Umbilical cord (tissue), 2 donors: ENCODE results near the gene BTBD9. TPM values are rescaled to one million over a fixed set of nuclear protein-coding genes. Genes with fewer than 3 reads are reported as not detected.
A peak's percentile ranks its signal among the peaks of the same experiment; 100 is the strongest.

ENCODE experiments used
- DNase-seq: peaks from one replicate; pipeline ENCODE4 v3.0.0-alpha.2; 2015; ENCODE audit warnings: low spot score
- total RNA-seq: library from RNA; depleted of rRNA; stranded (reverse); fragments of >200 nt; gene quantifications from one replicate; pipeline ENCODE4 v1.2.3, GENCODE V29; 2014; ENCODE audit warnings: low replicate concordance; ENCODE audit not compliant: insufficient read depth

The BTBD9 gene
- total RNA-seq, 1 donor from 2014 or later = 7.0 TPM

DNA sequence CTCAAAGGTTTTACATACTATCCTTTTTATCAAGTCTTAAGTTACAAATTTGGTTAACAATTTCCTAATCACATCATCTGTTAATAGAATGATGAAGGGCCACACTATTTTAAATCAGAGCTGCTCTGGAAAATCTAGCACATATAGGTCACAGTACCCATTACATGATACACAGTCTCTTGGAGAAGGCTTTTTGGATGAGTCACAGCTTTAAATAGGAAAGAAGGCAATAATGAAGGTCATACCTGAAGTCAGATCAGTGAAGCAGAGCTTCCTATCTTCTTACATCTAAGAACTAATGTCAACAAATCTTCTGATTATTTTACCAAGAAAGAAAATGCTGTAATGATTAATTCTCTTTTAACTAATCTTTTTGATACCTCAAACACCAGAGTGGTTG is 248.5 kb downstream of the BTBD9 start:
- DNase-seq = no peak

DNA sequence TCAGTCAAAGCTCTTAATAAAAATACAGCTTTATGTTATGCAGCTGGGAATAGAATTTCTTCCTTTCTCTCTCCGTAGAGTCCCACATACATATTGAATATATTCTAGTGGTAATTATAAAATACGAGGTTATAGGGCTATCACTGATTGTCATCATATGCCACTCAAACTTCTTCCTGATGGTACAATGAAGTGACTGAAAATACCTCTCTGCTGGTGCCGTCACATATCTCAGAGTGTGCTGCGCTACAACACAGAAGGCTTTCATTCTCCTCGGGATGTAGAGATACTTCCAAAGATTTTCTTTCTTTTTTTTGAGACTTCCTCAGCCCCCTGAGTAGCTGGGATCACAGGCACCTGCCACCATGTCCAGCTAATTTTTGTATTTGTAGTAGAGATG is 249.9 kb downstream of the BTBD9 start:
- no peak for DNase-seq

DNA sequence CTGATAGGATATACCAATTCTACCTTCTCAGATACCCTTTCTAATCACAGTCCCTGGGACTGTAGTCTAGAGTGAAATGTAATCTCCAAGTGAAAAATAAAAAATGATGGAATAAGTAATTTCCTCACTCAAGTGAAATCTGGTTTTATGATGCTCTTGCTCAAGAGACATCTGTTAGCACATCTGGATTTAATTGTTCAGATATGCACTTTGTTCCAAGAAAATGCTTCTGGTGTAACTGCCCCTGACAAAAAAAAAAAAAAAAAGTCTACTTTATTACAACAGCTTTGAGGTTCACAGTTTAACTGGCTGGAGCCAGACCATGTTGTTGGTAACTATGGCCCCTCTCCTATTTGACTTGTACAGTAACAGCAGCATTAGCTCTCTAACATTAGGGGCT is 251.8 kb downstream of the BTBD9 start:
- peak; percentile 88 for DNase-seq

- DNase-seq = no peak
These were observed 252.3 kb downstream of the BTBD9 start for GRCh38 chr6:38387461-38387860.

DNA sequence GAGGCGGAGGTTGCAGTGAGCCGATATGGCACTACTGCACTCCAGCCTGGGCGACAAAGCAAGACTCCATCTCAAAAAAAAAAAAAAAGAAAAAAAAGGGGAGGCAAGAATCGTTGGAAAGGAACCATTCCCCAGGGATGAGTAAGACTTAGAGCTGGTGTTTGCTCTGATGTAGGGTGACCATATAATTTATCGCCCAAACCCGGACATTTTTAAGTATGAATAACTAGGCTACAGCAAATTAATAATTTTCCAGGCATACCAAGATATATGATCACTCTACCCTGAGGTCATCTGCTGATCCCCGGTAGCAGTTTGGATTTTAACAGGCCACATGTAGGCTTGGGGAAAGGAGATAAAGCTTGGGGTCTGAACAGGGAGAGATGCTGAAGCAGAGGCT is 260.9 kb downstream of the BTBD9 start:
- peak; percentile 58 for DNase-seq

DNA sequence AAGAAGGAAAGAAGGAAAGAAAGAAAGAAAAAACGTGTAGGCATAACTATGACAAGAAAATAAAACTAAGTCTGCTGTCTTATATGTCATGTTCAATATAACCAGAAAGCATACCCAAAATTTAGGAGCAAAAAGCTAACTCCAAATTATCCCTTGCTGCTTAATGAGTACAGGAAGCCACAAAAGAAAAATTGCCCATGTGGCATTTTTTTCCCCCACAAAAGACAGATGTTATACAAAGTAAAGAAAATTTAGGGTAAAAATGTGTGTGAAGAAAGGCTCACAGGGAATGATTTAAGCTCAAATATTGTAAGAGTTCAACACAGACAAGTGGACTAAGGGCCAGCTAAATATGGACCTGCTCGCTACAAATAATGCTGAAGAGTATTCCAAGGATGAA is 263.8 kb downstream of the BTBD9 start:
- DNase-seq = no peak

- DNase-seq = no peak
These were observed 264.4 kb downstream of the BTBD9 start for GRCh38 chr6:38375341-38375740.

GRCh38 chr6:38371881-38372280 is 267.8 kb downstream of the BTBD9 start:
- DNase-seq = no peak

DNA sequence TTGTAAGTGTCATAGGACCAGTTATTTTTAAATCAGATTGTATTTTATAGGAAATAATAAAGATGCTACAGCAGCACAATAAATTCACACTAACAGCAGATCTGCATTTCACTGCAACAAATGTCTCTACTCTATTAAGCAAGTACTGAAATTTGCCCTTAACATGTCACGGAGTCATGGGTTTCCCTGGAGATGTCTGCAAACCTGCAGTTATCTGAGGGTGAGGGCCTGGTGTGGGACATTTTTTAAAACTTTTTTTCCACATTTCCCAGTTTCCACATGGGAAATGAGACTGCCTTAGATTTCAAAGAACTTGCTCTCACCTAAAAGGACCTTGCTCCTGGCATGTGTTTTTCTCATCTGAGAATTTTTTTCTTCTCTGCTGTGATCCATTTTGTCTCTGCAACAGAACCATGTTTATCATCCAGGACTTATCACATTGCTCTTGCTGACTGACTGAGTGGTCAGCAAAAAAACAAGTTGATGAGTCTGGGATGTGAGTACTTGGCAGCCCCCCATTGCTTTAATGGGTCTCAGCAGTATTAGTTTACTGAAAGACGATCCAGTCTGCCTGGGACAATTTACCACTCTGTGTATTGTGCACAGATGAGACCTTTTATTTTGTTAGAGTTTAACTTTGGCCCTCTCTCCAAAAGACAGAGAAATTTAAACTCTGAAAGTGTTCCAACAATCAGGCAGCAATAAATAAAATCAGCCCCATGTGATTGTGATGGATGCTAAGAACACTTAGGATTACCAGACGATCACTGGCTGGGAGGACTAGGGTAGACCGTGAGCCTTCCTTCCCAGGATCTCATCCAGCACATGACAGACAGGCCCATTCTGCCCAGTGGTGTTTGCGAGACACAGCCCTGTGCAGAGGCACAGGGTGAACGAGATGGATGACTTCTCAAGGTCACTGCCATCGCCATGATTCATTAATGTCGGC is 268.8 kb downstream of the BTBD9 start:
- DNase-seq = no peak

DNA sequence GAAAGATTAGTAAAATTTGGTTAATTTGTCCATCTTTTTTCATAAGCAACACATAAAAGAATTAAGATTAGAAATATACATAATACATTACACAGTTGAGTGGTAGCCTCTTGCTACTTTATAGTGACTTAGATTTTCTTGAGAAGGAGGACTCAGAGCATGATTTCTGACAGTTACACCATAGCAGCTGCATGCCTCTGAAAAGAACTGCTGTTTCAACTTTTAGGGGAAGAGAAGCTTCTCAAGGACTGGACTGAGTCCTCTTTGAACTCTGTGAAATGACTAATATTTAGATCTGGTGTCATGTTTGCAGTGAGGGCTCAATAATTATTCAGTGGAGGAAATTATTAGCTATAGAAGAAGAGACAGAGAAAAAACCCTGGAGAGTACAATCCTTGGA is 272.5 kb downstream of the BTBD9 start:
- no peak for DNase-seq

GRCh38 chr6:38366234-38366633 is 273.5 kb downstream of the BTBD9 start:
- no peak for DNase-seq

GRCh38 chr6:38364775-38365174 is 275.0 kb downstream of the BTBD9 start:
- DNase-seq = no peak

DNA sequence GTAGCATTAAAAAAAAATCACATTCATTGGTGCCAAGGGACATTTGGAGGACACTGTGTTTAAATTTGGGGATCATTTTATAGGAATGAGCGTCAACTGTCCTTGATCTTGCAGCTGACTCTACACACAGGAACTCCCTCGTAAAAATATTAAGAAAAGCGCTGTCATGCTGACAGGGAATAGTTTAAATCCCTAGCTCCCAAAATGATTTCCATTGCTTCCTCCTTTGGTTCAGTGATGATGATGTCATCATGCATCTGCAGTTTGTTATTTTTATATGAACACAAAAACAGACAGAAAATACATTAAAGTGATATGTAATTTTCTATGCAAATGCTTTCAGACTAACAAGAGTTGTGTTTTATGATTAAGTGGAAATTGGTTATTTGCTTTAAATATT is 275.6 kb downstream of the BTBD9 start:
- peak; percentile 77 for DNase-seq

DNA sequence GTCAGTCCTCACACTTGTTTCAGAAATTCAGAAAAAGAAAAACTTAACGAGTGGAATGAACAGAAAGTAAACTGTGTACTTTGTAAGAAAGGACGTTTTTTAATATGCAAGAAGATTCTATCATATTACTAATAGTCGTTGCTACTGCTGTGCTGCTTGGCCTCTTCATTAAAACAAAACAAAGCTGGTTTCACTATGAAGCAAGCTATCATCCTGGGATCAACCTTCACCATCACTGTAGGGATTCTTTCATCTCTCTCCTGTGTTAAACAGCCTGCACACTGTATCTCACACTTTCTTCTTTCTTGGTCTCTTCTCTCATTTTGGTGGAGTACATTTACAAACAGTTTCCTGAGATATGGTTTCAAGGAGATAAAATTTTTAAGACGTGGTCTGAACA is 284.2 kb downstream of the BTBD9 start:
- no peak for DNase-seq

DNA sequence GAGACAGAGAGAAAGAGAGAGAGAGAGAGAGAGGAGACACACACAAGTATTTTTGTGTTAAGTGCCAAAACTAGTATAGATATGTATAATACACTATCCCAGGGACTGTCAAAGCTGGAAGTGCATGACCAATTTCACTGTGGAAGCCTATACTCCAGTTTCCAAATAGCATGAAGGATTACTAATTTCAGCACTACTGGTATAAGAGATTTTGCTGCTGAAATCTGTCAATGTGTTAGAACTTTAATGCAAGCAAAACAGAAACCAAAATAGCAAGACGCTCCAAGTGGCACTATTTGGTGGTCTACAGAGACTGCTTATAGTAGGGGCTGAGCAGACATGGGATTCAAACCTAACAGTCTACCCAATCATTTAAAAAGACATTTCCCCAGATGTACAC is 284.8 kb downstream of the BTBD9 start:
- no peak for DNase-seq

DNA sequence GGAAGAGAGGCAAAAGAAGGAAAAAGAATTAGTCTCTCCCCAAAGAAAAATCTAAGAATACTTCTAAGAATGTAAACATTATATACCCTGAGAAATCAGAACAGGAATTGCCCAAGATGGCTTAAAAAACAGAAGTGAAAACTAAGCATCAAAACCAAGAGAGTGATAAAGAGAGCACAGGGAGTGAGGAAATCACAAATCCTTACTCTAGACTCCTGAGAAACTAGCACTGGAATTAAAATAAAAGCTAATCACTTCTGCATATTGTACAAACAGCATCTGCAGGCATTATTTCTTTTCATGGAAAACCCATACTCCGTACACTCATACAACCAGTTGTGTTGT is 285.7 kb downstream of the BTBD9 start:
- peak; percentile 37 for DNase-seq

GRCh38 chr6:38353310-38354036 is 286.3 kb downstream of the BTBD9 start:
- DNase-seq = peak; percentile 42

GRCh38 chr6:38352636-38353035 is 287.1 kb downstream of the BTBD9 start:
- no peak for DNase-seq

GRCh38 chr6:38350942-38351341 is 288.8 kb downstream of the BTBD9 start:
- peak; percentile 93 for DNase-seq

DNA sequence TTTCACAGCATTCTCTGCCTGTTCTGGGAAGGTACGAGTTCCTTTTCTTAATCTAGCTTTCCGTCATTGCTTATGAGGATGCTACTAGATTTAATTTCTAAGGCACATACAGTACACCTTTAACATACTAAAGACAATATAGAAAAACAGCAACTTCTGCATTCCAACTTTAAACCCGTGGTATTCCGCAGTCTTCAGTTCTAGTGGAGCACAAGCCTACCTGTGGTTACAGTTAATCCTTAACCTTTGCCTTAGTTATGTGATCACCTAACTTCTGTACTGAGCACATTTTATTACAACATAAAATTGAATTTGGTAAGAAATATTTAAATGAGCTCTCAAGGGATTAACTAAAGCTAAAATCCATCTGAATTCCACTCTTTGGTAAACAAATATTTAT is 289.5 kb downstream of the BTBD9 start:
- DNase-seq = no peak

GRCh38 chr6:38349795-38350194 is 289.9 kb downstream of the BTBD9 start:
- peak; percentile 98 for DNase-seq

DNA sequence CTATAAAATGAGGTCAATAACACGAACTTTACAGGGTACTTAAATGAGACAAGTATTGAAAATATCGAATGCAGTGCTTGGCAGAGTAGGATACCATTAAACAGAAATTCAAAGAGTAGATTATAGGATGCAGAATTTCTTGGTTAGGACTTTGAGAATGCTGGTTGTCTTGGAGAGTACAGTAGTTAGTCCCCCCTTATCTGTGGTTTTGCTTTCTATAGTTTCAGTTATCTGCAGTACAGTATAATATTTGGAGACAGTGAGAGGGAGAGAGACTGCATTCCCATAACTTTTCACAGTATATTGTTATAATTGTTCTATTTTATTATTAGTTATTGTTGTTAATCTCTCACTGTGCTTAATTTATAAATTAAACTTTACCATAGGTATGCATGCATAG is 290.5 kb downstream of the BTBD9 start:
- DNase-seq = peak; percentile 72

GRCh38 chr6:38348371-38348770 is 291.4 kb downstream of the BTBD9 start:
- DNase-seq = no peak
